Mammary epithelial cell (primary cell): ENCODE data around the gene IL18R1.

Experiments
- CTCF ChIP-seq, 2 donors: IDR thresholded peaks in 1 of 2; conservative IDR thresholded peaks in 1 of 2; 2 replicates each; pipeline ENCODE4 v1.5.1; 2011 to 2012; ENCODE audit warnings: inconsistent platforms in 2 of 2, low read length in 2 of 2, mild to moderate bottlenecking in 2 of 2, control low read depth in 1 of 2, low read depth in 1 of 2; ENCODE audit not compliant: insufficient read depth in 1 of 2; ENCODE audit errors: extremely low read depth in 1 of 2
- EZH2 ChIP-seq: IDR thresholded peaks from 2 replicates; pipeline ENCODE4 v1.6.1; 2012; ENCODE audit warnings: low read length, inconsistent platforms, borderline replicate concordance

GRCh38 chr2:102420290-102420689, 64.7 kb downstream of the IL18R1 start:
- TF ChIP-seq CTCF (conservative IDR thresholded peaks at IDR 0.05 in 1 of 2, IDR thresholded peaks at IDR 0.05 in 1 of 2; ENCODE audit: extremely low read depth in 1 of 2, insufficient read depth in 1 of 2, low read depth in 1 of 2, low read length in 2 of 2) = no peak
- no peak for TF ChIP-seq EZH2
